Renal pelvis (tissue), 4 donors: ENCODE results near the gene CPTP. TPM values are rescaled to one million over a fixed set of nuclear protein-coding genes. Genes with fewer than 3 reads are reported as not detected.

Experiments used
- DNase-seq: peaks from one replicate; pipeline ENCODE4 v3.0.0-alpha.2; 2013
- polyA plus RNA-seq, 3 donors: library from polyadenylated mRNA; unstranded; fragments of 120-200 nt; gene quantifications; one replicate each; pipeline ENCODE4 v1.2.1, GENCODE V29; 2013; ENCODE audit not compliant: insufficient read length in 3 of 3

CPTP gene
- polyA plus RNA-seq, 3 donors: 15.2 to 21.4 (median 19.0) TPM

- DNase-seq: no peak
These were observed 37.1 kb upstream of the CPTP start for GRCh38 chr1:1287288-1288110.

GRCh38 chr1:1290238-1290731 is 34.3 kb upstream of the CPTP start:
- no peak for DNase-seq

DNA sequence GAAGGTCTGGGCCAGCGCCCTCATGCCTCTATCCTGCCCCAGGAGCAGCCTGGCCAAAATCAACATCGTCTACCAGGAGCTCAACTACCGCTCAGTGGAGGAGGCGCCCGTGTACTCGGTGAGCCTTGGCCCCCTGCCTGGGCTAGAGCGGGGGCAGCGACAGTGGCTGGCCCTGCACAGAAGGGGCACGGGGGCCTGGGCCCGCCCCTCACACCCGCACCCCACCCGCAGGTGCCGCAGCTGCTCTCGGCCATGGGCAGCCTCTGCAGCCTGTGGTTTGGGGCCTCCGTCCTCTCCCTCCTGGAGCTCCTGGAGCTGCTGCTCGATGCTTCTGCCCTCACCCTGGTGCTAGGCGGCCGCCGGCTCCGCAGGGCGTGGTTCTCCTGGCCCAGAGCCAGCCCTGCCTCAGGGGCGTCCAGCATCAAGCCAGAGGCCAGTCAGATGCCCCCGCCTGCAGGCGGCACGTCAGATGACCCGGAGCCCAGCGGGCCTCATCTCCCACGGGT is 33.5 kb upstream of the CPTP start:
- no peak for DNase-seq

GRCh38 chr1:1291548-1292441 is 32.8 kb upstream of the CPTP start:
- DNase-seq: peak; percentile 77

GRCh38 chr1:1292442-1292779 is 32.2 kb upstream of the CPTP start:
- DNase-seq: no peak

- no peak for DNase-seq
These were observed 31.8 kb upstream of the CPTP start for GRCh38 chr1:1292851-1293250.

DNA sequence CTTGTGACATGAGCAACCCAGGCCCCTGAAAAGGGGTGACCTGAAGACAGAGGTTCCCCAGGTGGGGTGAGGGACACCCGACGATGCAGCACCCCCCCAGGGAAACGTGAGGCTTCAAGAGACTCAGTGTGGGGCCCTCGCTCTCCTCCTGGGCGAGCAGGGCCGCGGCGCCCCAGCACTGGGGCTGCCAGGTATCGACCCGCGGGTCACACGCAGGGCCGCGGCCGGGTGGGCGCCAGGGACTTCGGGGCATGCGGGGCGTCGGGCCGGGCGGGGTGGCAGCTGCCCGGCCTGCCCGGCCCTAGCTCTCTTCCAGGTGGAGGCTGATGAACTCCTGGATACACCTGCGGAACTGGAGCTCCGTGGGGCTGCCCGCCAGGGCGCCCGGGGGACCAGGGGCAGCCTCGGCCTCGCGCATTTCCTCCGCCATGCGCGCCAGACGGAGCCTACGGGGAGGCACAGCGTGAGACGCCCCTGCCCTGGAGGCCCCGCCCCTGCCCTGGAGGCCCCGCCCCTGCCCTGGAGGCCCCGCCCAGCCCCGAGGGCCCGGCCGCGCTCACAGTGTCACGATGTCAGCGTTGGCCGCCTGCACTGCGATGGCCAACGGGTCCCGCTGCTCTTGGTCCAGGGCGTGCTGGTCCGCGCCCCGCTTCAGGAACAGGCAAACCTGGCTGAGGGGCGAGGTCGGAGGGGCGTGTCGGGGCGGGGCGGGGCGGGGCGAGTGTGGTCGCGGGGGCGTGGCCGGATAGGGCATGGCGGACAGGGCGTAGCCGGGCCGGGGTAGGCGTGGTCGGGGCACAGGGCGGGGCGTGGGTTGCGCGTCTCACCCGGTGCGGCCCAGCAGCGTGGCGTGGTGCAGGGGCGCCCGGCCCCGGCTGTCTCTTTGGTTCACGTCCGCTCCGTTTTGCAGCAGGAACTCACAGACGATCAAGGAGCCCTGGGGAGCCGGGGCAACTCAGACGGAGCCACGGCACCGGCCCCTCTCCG is 31.0 kb upstream of the CPTP start:
- no peak for DNase-seq

- no peak for DNase-seq
These were observed 30.2 kb upstream of the CPTP start for GRCh38 chr1:1294250-1294890.

DNA sequence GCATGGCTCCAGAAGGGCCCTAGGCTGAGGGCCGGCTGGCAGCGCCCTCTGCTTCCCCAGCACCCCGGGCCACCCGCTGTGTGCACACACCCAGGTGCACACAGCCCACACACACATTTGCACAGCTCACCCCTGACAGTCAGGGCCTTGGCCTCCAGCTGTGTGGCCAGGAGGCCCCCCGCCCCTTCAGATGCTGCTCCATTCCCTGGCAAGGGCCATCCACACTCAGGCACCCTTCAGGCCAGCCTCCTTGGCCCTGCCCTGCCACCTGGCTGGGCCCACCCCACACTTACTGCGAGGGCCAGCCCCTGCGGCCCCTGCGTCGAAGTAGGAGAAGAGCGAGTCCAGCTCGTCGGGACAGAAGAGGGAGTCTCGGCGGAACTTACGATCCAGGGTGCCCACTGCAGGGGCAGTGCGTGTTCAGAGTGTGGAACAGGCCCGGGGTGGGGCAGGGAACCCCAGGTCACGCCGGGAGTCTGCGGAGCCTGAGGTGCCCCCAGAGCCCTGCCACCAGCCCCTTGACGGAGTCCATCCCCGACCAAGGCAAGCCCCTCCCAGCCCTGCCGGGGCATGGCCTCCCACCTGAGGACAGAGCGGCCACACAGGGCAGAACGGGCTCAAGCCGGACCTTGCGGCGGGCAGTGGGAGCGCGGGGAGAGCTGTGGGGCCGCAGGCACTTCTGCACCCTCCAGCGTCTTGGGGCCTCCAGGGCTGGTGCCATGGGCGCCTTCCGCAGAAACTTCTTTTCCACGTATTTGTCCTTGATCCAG is 29.3 kb upstream of the CPTP start:
- DNase-seq: no peak

DNA sequence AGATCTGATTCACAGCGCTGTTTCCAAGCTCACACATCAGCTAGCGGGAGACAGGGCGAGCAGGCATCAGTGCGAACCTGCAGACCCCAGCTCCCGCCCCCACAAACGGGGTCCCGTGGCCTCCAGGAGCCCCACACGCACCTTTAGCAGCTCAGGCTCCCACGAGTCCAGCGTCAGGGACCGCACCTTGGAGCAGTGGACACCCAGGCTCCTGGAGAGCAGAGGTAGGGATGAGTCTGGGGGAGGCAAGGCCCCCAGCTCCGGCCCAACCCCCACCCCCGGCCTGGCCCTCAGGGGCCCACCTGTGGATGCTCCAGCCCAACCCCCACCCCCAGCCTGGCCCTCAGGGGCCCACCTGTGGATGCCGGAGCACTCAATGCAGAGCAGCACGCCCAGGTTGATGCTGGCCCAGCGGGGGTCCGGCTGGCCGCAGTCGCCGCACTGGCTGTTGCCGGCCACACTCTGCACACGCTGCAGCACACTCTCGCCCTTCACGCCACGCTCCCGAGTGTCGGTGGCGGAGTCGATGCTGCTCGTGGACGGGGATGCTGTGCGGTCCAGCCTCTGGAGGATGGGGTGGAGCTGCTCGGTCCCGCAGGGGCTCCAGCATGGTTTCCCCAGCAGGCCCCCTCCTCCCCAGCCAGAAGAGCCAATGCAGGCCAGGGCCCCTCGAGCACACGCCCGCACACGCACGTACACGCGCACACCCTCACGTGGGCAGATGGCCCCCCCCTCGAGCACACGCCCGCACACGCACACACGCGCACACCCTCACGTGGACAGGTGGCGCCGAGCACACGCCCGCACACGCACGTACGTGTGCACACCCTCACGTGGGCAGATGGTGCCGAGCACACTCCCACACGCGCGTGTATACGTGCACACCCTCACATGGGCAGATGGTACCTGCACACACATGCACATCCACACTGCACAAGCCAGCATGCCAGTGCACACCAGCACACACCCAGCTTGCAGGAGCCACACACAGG is 28.2 kb upstream of the CPTP start:
- no peak for DNase-seq

- no peak for DNase-seq
These were observed 26.7 kb upstream of the CPTP start for GRCh38 chr1:1297802-1298424.

DNA sequence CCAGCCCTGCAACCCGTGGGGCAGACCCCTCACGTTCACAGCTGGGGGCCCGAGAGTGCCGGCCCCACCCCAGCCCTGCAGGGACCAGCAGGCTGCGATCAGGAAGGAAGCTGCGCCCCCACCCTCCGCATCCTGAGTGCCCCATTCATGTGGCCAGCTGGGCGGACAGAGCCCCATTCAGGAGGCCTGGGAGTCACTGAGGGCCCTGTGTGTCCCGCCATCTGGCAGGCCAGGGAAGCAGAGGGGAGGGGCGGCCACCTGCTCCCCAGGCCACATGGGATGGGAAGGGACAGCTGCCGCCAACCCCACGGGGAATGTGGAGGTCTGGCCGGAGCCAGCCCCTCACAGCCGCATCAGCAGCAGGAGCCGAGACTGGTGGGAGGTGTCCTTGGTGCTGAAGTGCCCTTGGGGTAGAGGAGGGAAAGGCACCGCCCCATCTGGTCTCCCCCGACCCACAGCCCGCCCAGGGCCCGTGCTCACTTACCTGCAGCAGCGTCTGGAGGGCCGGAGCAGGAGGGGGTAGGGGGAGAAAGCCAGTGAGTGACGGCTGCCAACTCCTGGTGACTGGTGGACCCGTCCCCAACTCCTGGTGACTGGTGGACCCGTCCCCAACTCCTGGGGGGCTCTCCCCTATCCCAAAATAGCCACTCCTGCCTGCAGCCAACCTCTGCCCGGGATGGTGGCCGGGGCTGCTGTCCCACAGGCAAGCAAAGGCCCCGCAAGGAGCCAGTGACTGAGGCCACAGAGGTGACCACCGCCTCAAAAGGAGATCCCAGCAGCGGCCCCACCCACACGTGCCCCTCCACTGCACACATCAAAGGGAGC is 25.5 kb upstream of the CPTP start:
- peak; percentile 54 for DNase-seq

DNA sequence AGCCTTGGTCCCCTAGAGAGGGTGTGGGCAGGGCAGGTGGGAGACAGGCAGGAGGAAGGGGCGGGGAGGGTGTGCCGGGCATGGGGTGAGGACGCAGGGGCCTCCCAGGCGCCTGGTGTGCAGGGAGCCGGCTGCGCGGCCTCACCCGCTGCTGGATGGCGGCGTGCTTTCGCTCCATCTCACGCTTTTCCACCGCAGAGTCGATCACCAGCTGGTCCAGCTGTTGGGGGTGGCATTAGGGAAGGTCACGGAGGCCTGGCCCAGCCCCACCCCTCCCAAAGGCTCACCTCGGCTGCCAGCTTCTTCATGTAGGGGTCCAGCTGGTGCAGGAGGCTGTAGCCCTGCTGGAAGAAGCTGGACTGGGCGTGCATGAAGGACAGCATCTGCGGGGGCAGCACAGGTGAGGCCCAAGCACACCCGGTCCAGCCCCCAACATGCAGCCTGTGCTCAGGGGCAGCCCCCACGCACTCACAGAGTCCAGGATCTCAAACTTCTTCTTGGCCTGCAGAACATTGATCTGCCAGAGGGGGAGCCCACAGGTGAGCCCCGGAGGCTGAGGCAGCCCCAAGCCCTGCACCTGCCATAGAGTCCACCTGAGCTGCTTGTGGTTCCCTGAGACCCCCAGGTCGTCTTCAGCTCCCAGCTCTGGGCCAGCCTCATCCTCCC is 24.8 kb upstream of the CPTP start:
- DNase-seq: no peak

DNA sequence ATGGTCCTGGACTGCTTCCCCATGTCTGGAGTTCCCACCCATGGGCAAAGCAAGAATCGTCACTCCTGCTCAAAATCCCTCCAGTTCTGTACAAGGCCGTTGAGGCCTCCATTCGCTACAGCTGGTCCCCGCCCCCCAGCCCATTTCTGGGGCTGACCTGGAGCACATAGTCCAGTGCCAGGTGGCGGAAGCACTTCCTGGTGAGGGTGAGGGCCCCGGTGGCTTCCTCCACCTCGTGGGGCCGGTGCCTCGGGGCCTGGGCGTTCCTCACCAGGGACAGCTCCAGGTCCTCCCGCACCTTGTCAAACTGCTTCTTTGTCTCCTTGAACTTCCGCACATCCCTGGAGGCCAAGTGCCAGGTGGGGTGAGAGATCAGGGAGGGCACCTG is 24.3 kb upstream of the CPTP start:
- DNase-seq: no peak

DNA sequence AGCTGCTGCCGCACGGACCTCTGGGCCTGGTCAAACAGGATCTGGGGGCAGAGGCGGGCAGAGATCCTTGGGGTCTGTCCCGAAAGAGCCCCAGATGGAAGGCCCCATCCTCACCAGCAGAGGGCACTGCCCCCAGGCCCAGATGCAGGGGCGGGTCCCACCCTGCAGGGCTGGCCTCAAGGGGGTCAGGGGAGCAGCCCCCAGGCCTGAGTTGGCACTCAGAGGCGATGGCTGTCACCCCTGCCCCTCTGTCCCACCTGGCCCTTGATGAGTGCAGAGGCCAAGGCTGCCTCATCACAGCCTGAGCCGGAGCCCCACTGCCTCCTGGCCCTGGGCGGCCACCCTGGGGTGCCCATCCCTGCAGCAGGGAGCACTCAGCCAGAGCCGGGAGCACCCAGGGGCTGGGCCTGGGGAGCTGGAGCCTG is 22.6 kb upstream of the CPTP start:
- no peak for DNase-seq

GRCh38 chr1:1302951-1303509 is 21.6 kb upstream of the CPTP start:
- no peak for DNase-seq

DNA sequence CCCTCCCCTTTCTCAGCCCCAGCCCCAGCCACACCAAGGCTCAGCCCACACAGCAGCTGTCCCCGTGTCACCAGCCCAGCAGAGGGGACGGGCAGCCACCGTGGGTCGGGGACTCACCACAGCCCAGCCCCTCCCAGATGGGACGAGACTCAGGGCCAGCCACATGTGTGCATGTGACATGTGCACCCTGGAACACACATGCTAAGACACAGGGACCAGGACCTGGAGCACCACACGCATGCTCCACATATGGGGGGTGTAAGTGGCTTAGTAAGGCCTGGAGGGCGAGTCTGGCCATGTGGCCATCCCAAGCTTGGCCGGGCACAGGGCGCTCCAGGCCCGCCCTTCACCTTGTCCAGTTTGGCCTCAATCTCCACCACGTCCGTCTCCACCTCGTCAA is 20.9 kb upstream of the CPTP start:
- DNase-seq: no peak
